HEK293 (cell line): ENCODE data around the gene B3GNT4.
A peak's percentile ranks its signal among the peaks of the same experiment; 100 is the strongest.

Experiments used
- CTCF ChIA-PET: fragments of 350-600 bp; formaldehyde crosslinking; extraction: SDS; loops from one replicate; lab custom pipeline; 2021; ENCODE audit warnings: antibody characterized with exemption; lab: Yijun Ruan, JAX
- POLR2A ChIA-PET: fragments of 300-600 bp; formaldehyde crosslinking; extraction: SDS; loops from one replicate; lab custom pipeline; 2020; ENCODE audit warnings: antibody characterized with exemption, inconsistent platforms; lab: Yijun Ruan, JAX
- H3K27ac ChIP-seq: fragments of 200-500 bp; sonication (Bioruptor generic); 2 replicates; pipeline ENCODE4 v1.5.1; 2014; ENCODE audit warnings: low read depth, low read length, control low read depth, inconsistent platforms; ENCODE audit errors: extremely low read depth
- H3K36me3 ChIP-seq, 2 experiments: fragments of 200-500 bp in 1 of 2; sonication (Bioruptor generic) in 1 of 2; 1 replicate in 1 of 2; 2 replicates in 1 of 2; pipeline ENCODE4 v1.5.1; 2014 to 2017; ENCODE audit warnings: inconsistent platforms in 2 of 2, low read length in 2 of 2; ENCODE audit not compliant: control insufficient read depth in 2 of 2, insufficient read depth in 1 of 2
- H3K4me1 ChIP-seq: fragments of 200-500 bp; sonication (Bioruptor generic); 2 replicates; pipeline ENCODE4 v1.5.1; 2014; ENCODE audit warnings: mild to moderate bottlenecking, low read length, inconsistent platforms; ENCODE audit not compliant: control insufficient read depth, insufficient read depth
- H3K4me3 ChIP-seq: 2 replicates; pipeline ENCODE4 v1.5.1; 2011; ENCODE audit warnings: low read depth, mild to moderate bottlenecking, control low read depth, low read length, moderate library complexity
- H3K9me3 ChIP-seq: fragments of 200-500 bp; sonication (Bioruptor generic); 2 replicates; pipeline ENCODE4 v1.5.1; 2014; ENCODE audit warnings: low read depth, low read length, inconsistent platforms; ENCODE audit not compliant: control insufficient read depth, insufficient read depth
- ATF2 ChIP-seq: fragments of 450-650 bp; formaldehyde crosslinking; IDR thresholded peaks from 2 replicates; pipeline ENCODE4 v1.5.1; 2016; ENCODE audit warnings: missing biosample characterization, missing genetic modification characterization, low read depth
- GLI4 ChIP-seq: fragments of 450-650 bp; formaldehyde crosslinking; IDR thresholded peaks from 2 replicates; pipeline ENCODE4 v1.5.1; 2016; ENCODE audit warnings: missing biosample characterization, missing genetic modification characterization
- IKZF3 ChIP-seq: fragments of 450-650 bp; IDR thresholded peaks from 2 replicates; pipeline ENCODE4 v1.5.0; 2018; ENCODE audit warnings: missing biosample characterization, mild to moderate bottlenecking, missing genetic modification characterization, moderate library complexity
- MYNN ChIP-seq: fragments of 450-650 bp; formaldehyde crosslinking; IDR thresholded peaks from 2 replicates; pipeline ENCODE4 v1.5.1; 2016; ENCODE audit warnings: missing biosample characterization, missing genetic modification characterization, borderline replicate concordance
- SP3 ChIP-seq: fragments of 450-650 bp; formaldehyde crosslinking; IDR thresholded peaks from 2 replicates; pipeline ENCODE4 v1.5.1; 2016; ENCODE audit warnings: missing biosample characterization, missing genetic modification characterization
- SP7 ChIP-seq: fragments of 450-650 bp; formaldehyde crosslinking; IDR thresholded peaks from 2 replicates; pipeline ENCODE4 v1.5.1; 2016; ENCODE audit warnings: missing biosample characterization, missing genetic modification characterization
- ZBTB21 ChIP-seq: fragments of 450-650 bp; formaldehyde crosslinking; IDR thresholded peaks from 2 replicates; pipeline ENCODE4 v1.5.1; 2017; ENCODE audit warnings: missing biosample characterization, missing genetic modification characterization
- ZFHX2 ChIP-seq: fragments of 450-650 bp; formaldehyde crosslinking; conservative IDR thresholded peaks from 2 replicates; pipeline ENCODE4 v1.5.1; 2016; ENCODE audit warnings: missing biosample characterization, missing genetic modification characterization
- ZNF121 ChIP-seq: fragments of 450-650 bp; formaldehyde crosslinking; IDR thresholded peaks from 2 replicates; pipeline ENCODE4 v1.5.1; 2016; ENCODE audit warnings: missing biosample characterization, missing genetic modification characterization
- ZNF146 ChIP-seq: fragments of 450-650 bp; formaldehyde crosslinking; IDR thresholded peaks from 2 replicates; pipeline ENCODE4 v1.5.1; 2016; ENCODE audit warnings: missing biosample characterization, missing genetic modification characterization
- ZNF19 ChIP-seq: fragments of 450-650 bp; formaldehyde crosslinking; IDR thresholded peaks from 2 replicates; pipeline ENCODE4; 2016; ENCODE audit warnings: missing biosample characterization, missing genetic modification characterization, low read depth
- ZNF324 ChIP-seq: fragments of 450-650 bp; formaldehyde crosslinking; IDR thresholded peaks from 2 replicates; pipeline ENCODE4 v1.5.1; 2016; ENCODE audit warnings: missing biosample characterization, missing genetic modification characterization
- ZNF341 ChIP-seq: fragments of 450-650 bp; formaldehyde crosslinking; IDR thresholded peaks from 2 replicates; pipeline ENCODE4; 2016; ENCODE audit warnings: low read depth, missing biosample characterization, missing genetic modification characterization
- ZNF354C ChIP-seq: fragments of 450-650 bp; formaldehyde crosslinking; IDR thresholded peaks from 2 replicates; pipeline ENCODE4 v1.5.1; 2016; ENCODE audit warnings: missing biosample characterization, missing genetic modification characterization, low read depth, borderline replicate concordance
- ZNF423 ChIP-seq: fragments of 450-650 bp; formaldehyde crosslinking; IDR thresholded peaks from 2 replicates; pipeline ENCODE4 v1.5.1; 2016; ENCODE audit warnings: missing biosample characterization, missing genetic modification characterization
- ZNF433 ChIP-seq: fragments of 450-650 bp; formaldehyde crosslinking; IDR thresholded peaks from 2 replicates; pipeline ENCODE4 v1.5.1; 2016; ENCODE audit warnings: missing biosample characterization, missing genetic modification characterization, low read depth
- ZNF549 ChIP-seq: fragments of 450-650 bp; IDR thresholded peaks from 2 replicates; pipeline ENCODE4 v1.5.1; 2018; ENCODE audit warnings: missing biosample characterization, missing genetic modification characterization, mild to moderate bottlenecking, inconsistent platforms, moderate library complexity
- ZNF555 ChIP-seq: fragments of 450-650 bp; formaldehyde crosslinking; conservative IDR thresholded peaks from 2 replicates; pipeline ENCODE4 v1.5.1; 2017; ENCODE audit warnings: missing biosample characterization, mild to moderate bottlenecking, missing genetic modification characterization, inconsistent platforms
- ZNF621 ChIP-seq: fragments of 450-650 bp; formaldehyde crosslinking; IDR thresholded peaks from 2 replicates; pipeline ENCODE4 v1.5.1; 2017; ENCODE audit warnings: missing biosample characterization, missing genetic modification characterization
- ZNF747 ChIP-seq: fragments of 450-650 bp; formaldehyde crosslinking; IDR thresholded peaks from 2 replicates; pipeline ENCODE4 v1.5.1; 2016; ENCODE audit warnings: missing biosample characterization, missing genetic modification characterization
- ZNF791 ChIP-seq: fragments of 450-650 bp; formaldehyde crosslinking; IDR thresholded peaks from 2 replicates; pipeline ENCODE4 v1.5.1; 2016; ENCODE audit warnings: missing biosample characterization, missing genetic modification characterization
- ZNF792 ChIP-seq: fragments of 450-650 bp; formaldehyde crosslinking; IDR thresholded peaks from 2 replicates; pipeline ENCODE4 v1.5.1; 2016; ENCODE audit warnings: missing biosample characterization, missing genetic modification characterization
- TF ChIP-seq, protein P1 (sequence below): fragments of 450-650 bp; formaldehyde crosslinking; optimal IDR thresholded peaks from 2 replicates; pipeline ENCODE3; 2016; ENCODE audit warnings: missing biosample characterization, mild to moderate bottlenecking, missing genetic modification characterization
- TF ChIP-seq, protein P2 (sequence below): fragments of 450-650 bp; formaldehyde crosslinking; IDR thresholded peaks from 2 replicates; pipeline ENCODE4 v1.5.1; 2016; ENCODE audit warnings: missing biosample characterization, missing genetic modification characterization

The B3GNT4 gene

DNA sequence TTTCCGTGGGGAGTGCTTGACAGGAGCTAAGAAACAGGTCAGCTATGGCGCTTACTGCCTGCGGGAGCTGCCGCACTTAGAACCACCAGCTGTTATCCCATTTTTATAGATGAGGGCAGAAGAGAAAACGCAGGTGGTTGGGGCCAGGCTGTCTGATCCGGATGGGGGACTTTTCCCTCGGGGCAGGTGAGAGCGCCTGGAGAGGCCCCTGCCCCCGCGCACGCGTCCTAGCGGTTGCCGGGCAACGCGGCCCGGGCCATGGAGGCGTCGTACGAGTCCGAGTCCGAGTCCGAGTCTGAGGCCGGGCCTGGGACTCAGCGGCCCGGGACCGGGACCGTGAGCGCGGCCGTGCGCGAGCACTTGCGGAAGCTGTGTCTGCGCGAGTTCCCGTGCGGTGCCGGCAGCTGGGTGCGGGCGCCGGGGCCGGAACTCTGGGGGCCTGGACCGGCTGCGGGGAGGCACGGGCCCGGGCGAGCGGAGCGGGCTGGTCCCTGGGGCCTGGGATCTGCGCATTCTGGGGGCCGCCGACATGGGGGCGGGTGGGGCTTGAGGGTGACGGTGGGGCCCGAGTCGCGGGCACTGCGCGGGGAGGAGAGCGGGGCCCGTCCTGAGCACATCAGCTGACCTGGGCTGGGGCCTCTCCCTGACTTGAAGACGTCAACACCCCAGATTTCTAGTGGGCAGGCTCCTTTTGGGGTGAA is 20.5 kb upstream of the B3GNT4 start, which contains the start of gene LRRC43 (continued):
- TF ChIP-seq, protein P1, sequence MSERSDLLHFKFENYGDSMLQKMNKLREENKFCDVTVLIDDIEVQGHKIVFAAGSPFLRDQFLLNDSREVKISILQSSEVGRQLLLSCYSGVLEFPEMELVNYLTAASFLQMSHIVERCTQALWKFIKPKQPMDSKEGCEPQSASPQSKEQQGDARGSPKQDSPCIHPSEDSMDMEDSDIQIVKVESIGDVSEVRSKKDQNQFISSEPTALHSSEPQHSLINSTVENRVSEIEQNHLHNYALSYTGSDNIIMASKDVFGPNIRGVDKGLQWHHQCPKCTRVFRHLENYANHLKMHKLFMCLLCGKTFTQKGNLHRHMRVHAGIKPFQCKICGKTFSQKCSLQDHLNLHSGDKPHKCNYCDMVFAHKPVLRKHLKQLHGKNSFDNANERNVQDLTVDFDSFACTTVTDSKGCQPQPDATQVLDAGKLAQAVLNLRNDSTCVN, result no peak
- TF ChIP-seq ZNF354C (tag by site-specific recombination) (no peak), IKZF3 (no peak)

GRCh38 chr12:122183588-122183940 is 19.9 kb upstream of the B3GNT4 start:
- Histone ChIP-seq H3K4me1 (no peaks in the 10 kb centered on the region), H3K9me3 (no peaks in the 10 kb centered on the region), H3K27ac (no peak overlapping the region), H3K4me3 (no peak overlapping the region), H3K36me3 (no peaks in the 10 kb centered on the region)
- CTCF ChIA-PET, result interaction anchor here (0.9 kb wide), 1 partner anchor 8 kb away, joined by 3 read pairs; no protein-coding TSS in a partner anchor
- POLR2A ChIA-PET, result no interaction called here
- TF ChIP-seq ZNF19 (tag by site-specific recombination) (no peak), ZNF433 (tag by site-specific recombination) (no peak), ZNF341 (tag by site-specific recombination) (no peak), ZNF555 (tag by site-specific recombination) (no peak), ZNF792 (tag by site-specific recombination) (no peak), SP7 (no peak), ZNF747 (tag by site-specific recombination) (no peak), ATF2 (tag by site-specific recombination) (no peak), ZNF121 (no peak), ZNF423 (tag by site-specific recombination) (no peak), ZNF621 (tag by site-specific recombination) (no peak), ZNF354C (tag by site-specific recombination) (no peak), ZNF324 (tag by site-specific recombination) (no peak), ZFHX2 (no peak), ZBTB21 (tag by site-specific recombination) (no peak), SP3 (tag by site-specific recombination) (no peak)

GRCh38 chr12:122184517-122184916 is 19.0 kb upstream of the B3GNT4 start:
- Histone ChIP-seq H3K4me1 (no peaks in the 10 kb centered on the region), H3K27ac (no peak overlapping the region), H3K9me3 (no peaks in the 10 kb centered on the region), H3K36me3 (no peaks in the 10 kb centered on the region), H3K4me3 (no peak overlapping the region)
- TF ChIP-seq ZNF549, result no peak
- POLR2A ChIA-PET, result no interaction called here
- CTCF ChIA-PET, result no interaction called here

GRCh38 chr12:122185079-122185478 is 18.4 kb upstream of the B3GNT4 start:
- Histone ChIP-seq H3K4me3 (no peak overlapping the region), H3K4me1 (no peaks in the 10 kb centered on the region), H3K27ac (no peak overlapping the region), H3K9me3 (no peaks in the 10 kb centered on the region), H3K36me3 (no peaks in the 10 kb centered on the region)
- POLR2A ChIA-PET, result no interaction called here
- CTCF ChIA-PET, result no interaction called here
- TF ChIP-seq ZNF791 (tag by site-specific recombination), result no peak
- TF ChIP-seq, protein P2, sequence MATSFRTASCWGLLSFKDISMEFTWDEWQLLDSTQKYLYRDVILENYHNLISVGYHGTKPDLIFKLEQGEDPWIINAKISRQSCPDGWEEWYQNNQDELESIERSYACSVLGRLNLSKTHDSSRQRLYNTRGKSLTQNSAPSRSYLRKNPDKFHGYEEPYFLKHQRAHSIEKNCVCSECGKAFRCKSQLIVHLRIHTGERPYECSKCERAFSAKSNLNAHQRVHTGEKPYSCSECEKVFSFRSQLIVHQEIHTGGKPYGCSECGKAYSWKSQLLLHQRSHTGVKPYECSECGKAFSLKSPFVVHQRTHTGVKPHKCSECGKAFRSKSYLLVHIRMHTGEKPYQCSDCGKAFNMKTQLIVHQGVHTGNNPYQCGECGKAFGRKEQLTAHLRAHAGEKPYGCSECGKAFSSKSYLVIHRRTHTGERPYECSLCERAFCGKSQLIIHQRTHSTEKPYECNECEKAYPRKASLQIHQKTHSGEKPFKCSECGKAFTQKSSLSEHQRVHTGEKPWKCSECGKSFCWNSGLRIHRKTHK, result no peak
- TF ChIP-seq GLI4 (tag by site-specific recombination), result no peak
- peak; percentile 82 for TF ChIP-seq ZNF121
- TF ChIP-seq MYNN (tag by site-specific recombination), result no peak
- no peak for TF ChIP-seq ZNF146
